IMR-90 (cell line): ENCODE data around the gene C7orf57.

ENCODE experiments used
- BHLHE40 ChIP-seq: fragments of 150-350 bp; IDR thresholded peaks from 2 replicates; pipeline ENCODE4 v1.6.1; 2016; ENCODE audit warnings: mild to moderate bottlenecking, low read depth, low read length
- CEBPB ChIP-seq: IDR thresholded peaks from 2 replicates; pipeline ENCODE4 v1.6.1; 2012; ENCODE audit warnings: low read depth, low read length, improper control_type of control experiment
- FOS ChIP-seq: fragments of 150-350 bp; IDR thresholded peaks from 2 replicates; pipeline ENCODE4 v1.6.1; 2016; ENCODE audit warnings: low read depth, low read length
- MAFK ChIP-seq: IDR thresholded peaks from 2 replicates; pipeline ENCODE4 v1.6.1; 2012; ENCODE audit warnings: low read depth, low read length, improper control_type of control experiment
- MAZ ChIP-seq: IDR thresholded peaks from 2 replicates; pipeline ENCODE4 v1.6.1; 2012; ENCODE audit warnings: low read depth, mild to moderate bottlenecking, low read length, improper control_type of control experiment, moderate library complexity, borderline replicate concordance
- MXI1 ChIP-seq: IDR thresholded peaks from 2 replicates; pipeline ENCODE4 v1.6.1; 2012; ENCODE audit warnings: low read depth, mild to moderate bottlenecking, low read length, moderate library complexity, borderline replicate concordance
- POLR2A ChIP-seq: IDR thresholded peaks from 2 replicates; pipeline ENCODE4 v1.6.1; 2012; ENCODE audit warnings: mild to moderate bottlenecking, low read depth, low read length
- RFX5 ChIP-seq: IDR thresholded peaks from 2 replicates; pipeline ENCODE4 v1.8.0; 2012; ENCODE audit warnings: low read depth, mild to moderate bottlenecking, low read length, moderate library complexity
- SMC3 ChIP-seq: fragments of 150-350 bp; IDR thresholded peaks from 2 replicates; pipeline ENCODE4 v1.6.1; 2016; ENCODE audit warnings: low read depth, mild to moderate bottlenecking, antibody characterized with exemption, low read length, moderate library complexity
- TF ChIP-seq, protein P1 (sequence below): conservative IDR thresholded peaks from 2 replicates; pipeline ENCODE4 v1.5.1; 2012; ENCODE audit warnings: mild to moderate bottlenecking, low read depth, low read length, improper control_type of control experiment
- TF ChIP-seq, protein P2 (sequence below): fragments of 150-350 bp; IDR thresholded peaks from 2 replicates; pipeline ENCODE4 v1.6.1; 2017; ENCODE audit warnings: mild to moderate bottlenecking, antibody characterized with exemption, low read length, low read depth
- TF ChIP-seq, protein P3 (sequence below): fragments of 150-350 bp; IDR thresholded peaks from 2 replicates; pipeline ENCODE4 v1.6.1; 2016; ENCODE audit warnings: low read depth, mild to moderate bottlenecking, low read length, moderate library complexity, borderline replicate concordance

DNA sequence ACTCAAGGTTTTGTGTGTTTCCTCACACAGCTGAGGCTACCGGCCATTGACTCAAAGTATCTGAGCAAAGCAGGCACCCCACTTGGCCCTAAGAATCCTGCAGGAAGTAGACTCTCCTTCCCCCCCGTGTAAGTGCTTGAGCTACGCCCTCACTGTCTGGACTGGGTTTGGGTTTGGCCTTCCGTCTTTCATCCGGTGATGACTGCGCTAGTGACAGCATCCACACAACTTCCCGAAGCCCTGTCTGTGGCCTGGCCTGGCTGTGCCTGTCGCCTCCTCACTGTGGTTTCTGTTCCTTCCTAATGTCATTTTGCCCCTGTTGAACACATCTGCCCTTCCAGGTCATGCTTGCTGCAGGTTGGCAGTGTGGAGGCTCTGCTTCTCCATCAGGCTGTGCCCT is 14.5 kb downstream of the C7orf57 start:
- TF ChIP-seq MXI1 (no peak), BHLHE40 (no peak), POLR2A (no peak), FOS (no peak), RFX5 (no peak), CEBPB (no peak), MAZ (no peak), SMC3 (no peak), MAFK (no peak)
- TF ChIP-seq, protein P1, sequence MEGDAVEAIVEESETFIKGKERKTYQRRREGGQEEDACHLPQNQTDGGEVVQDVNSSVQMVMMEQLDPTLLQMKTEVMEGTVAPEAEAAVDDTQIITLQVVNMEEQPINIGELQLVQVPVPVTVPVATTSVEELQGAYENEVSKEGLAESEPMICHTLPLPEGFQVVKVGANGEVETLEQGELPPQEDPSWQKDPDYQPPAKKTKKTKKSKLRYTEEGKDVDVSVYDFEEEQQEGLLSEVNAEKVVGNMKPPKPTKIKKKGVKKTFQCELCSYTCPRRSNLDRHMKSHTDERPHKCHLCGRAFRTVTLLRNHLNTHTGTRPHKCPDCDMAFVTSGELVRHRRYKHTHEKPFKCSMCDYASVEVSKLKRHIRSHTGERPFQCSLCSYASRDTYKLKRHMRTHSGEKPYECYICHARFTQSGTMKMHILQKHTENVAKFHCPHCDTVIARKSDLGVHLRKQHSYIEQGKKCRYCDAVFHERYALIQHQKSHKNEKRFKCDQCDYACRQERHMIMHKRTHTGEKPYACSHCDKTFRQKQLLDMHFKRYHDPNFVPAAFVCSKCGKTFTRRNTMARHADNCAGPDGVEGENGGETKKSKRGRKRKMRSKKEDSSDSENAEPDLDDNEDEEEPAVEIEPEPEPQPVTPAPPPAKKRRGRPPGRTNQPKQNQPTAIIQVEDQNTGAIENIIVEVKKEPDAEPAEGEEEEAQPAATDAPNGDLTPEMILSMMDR: no peak
- TF ChIP-seq, protein P2, sequence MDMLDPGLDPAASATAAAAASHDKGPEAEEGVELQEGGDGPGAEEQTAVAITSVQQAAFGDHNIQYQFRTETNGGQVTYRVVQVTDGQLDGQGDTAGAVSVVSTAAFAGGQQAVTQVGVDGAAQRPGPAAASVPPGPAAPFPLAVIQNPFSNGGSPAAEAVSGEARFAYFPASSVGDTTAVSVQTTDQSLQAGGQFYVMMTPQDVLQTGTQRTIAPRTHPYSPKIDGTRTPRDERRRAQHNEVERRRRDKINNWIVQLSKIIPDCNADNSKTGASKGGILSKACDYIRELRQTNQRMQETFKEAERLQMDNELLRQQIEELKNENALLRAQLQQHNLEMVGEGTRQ: no peak
- TF ChIP-seq, protein P3, sequence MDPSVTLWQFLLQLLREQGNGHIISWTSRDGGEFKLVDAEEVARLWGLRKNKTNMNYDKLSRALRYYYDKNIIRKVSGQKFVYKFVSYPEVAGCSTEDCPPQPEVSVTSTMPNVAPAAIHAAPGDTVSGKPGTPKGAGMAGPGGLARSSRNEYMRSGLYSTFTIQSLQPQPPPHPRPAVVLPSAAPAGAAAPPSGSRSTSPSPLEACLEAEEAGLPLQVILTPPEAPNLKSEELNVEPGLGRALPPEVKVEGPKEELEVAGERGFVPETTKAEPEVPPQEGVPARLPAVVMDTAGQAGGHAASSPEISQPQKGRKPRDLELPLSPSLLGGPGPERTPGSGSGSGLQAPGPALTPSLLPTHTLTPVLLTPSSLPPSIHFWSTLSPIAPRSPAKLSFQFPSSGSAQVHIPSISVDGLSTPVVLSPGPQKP: no peak
